ENCODE results near the gene ANXA2.
A peak's percentile ranks its signal among the peaks of the same experiment; 100 is the strongest.
"Not testable (repeated sequence)": the region's sequence is repeated elsewhere in the genome, so short reads cannot be mapped to it uniquely, and the experiment has no call there.

The ANXA2 gene

GRCh38 chr15:60371175-60372051, 26.4 kb downstream of the ANXA2 start:
- Histone ChIP-seq H3K9me3 (ENCODE audit: control insufficient read depth in 1 of 2, low read length in 2 of 2) (no peaks in the 10 kb centered on the region), H3K27me3 (ENCODE audit: control insufficient read depth in 1 of 2, insufficient read depth in 2 of 2, low read length in 2 of 2) (no peaks in the 10 kb centered on the region), H3K27ac (ENCODE audit: low read depth, low read length) (no peak overlapping the region), H3K4me3 (ENCODE audit: low read depth in 1 of 2, low read length in 2 of 2) (no peak overlapping the region), H3K9ac (ENCODE audit: low read depth in 1 of 2, low read length in 2 of 2) (peak overlapping the region in 1 of 2 donors; percentile 5), H3K4me1 (ENCODE audit: control insufficient read depth in 1 of 2, insufficient read depth in 2 of 2, low read length in 2 of 2) (peaks cover 25 to 50% of the 10 kb centered on the region in 2 donors), H3K36me3 (ENCODE audit: control insufficient read depth in 1 of 2, insufficient read depth in 2 of 2, low read length in 2 of 2) (peaks cover 33 to 66% of the 10 kb centered on the region in 2 donors)

GRCh38 chr15:60370869-60371136, 27.0 kb downstream of the ANXA2 start:
- Histone ChIP-seq H3K4me1 (ENCODE audit: control insufficient read depth in 1 of 2, insufficient read depth in 2 of 2, low read length in 2 of 2) (peaks cover 25 to 50% of the 10 kb centered on the region in 2 donors), H3K36me3 (ENCODE audit: control insufficient read depth in 1 of 2, insufficient read depth in 2 of 2, low read length in 2 of 2) (peaks cover 30 to 60% of the 10 kb centered on the region in 2 donors), H3K27me3 (ENCODE audit: control insufficient read depth in 1 of 2, insufficient read depth in 2 of 2, low read length in 2 of 2) (no peaks in the 10 kb centered on the region), H3K27ac (ENCODE audit: low read depth, low read length) (no peak overlapping the region), H3K9ac (ENCODE audit: low read depth in 1 of 2, low read length in 2 of 2) (peak overlapping the region in 1 of 2 donors; percentile 5), H3K4me3 (ENCODE audit: low read depth in 1 of 2, low read length in 2 of 2) (no peak overlapping the region), H3K9me3 (ENCODE audit: control insufficient read depth in 1 of 2, low read length in 2 of 2) (no peaks in the 10 kb centered on the region)

GRCh38 chr15:60370105-60370868, 27.5 kb downstream of the ANXA2 start:
- no peak overlapping the region for H3K27ac ChIP-seq (ENCODE audit: low read depth, low read length)
- H3K9me3 ChIP-seq (ENCODE audit: control insufficient read depth in 1 of 2, low read length in 2 of 2), result no peaks in the 10 kb centered on the region
- peaks cover 25 to 55% of the 10 kb centered on the region in 2 donors for H3K36me3 ChIP-seq (ENCODE audit: control insufficient read depth in 1 of 2, insufficient read depth in 2 of 2, low read length in 2 of 2)
- H3K4me1 ChIP-seq (ENCODE audit: control insufficient read depth in 1 of 2, insufficient read depth in 2 of 2, low read length in 2 of 2), result peaks cover 24 to 46% of the 10 kb centered on the region in 2 donors
- H3K9ac ChIP-seq (ENCODE audit: low read depth in 1 of 2, low read length in 2 of 2), result no peak overlapping the region
- H3K27me3 ChIP-seq (ENCODE audit: control insufficient read depth in 1 of 2, insufficient read depth in 2 of 2, low read length in 2 of 2), result no peaks in the 10 kb centered on the region
- no peak overlapping the region for H3K4me3 ChIP-seq (ENCODE audit: low read depth in 1 of 2, low read length in 2 of 2)

GRCh38 chr15:60369696-60370095, 28.1 kb downstream of the ANXA2 start:
- no peak overlapping the region for H3K4me3 ChIP-seq (ENCODE audit: low read depth in 1 of 2, low read length in 2 of 2)
- H3K9me3 ChIP-seq (ENCODE audit: control insufficient read depth in 1 of 2, low read length in 2 of 2), result no peaks in the 10 kb centered on the region
- H3K36me3 ChIP-seq (ENCODE audit: control insufficient read depth in 1 of 2, insufficient read depth in 2 of 2, low read length in 2 of 2), result peaks cover 23 to 49% of the 10 kb centered on the region in 2 donors
- no peaks in the 10 kb centered on the region for H3K27me3 ChIP-seq (ENCODE audit: control insufficient read depth in 1 of 2, insufficient read depth in 2 of 2, low read length in 2 of 2)
- H3K27ac ChIP-seq (ENCODE audit: low read depth, low read length), result no peak overlapping the region
- H3K9ac ChIP-seq (ENCODE audit: low read depth in 1 of 2, low read length in 2 of 2), result no peak overlapping the region
- peaks cover 18 to 40% of the 10 kb centered on the region in 2 donors for H3K4me1 ChIP-seq (ENCODE audit: control insufficient read depth in 1 of 2, insufficient read depth in 2 of 2, low read length in 2 of 2)

- no peak overlapping the region for H3K4me3 ChIP-seq (ENCODE audit: low read depth in 1 of 2, low read length in 2 of 2)
- peaks cover 37 to 57% of the 10 kb centered on the region in 2 donors for H3K36me3 ChIP-seq (ENCODE audit: control insufficient read depth in 1 of 2, insufficient read depth in 2 of 2, low read length in 2 of 2)
- H3K27ac ChIP-seq (ENCODE audit: low read depth, low read length), result no peak overlapping the region
- H3K9me3 ChIP-seq (ENCODE audit: control insufficient read depth in 1 of 2, low read length in 2 of 2), result no peaks in the 10 kb centered on the region
- H3K27me3 ChIP-seq (ENCODE audit: control insufficient read depth in 1 of 2, insufficient read depth in 2 of 2, low read length in 2 of 2), result no peaks in the 10 kb centered on the region
- peaks cover 14 to 27% of the 10 kb centered on the region in 2 donors for H3K4me1 ChIP-seq (ENCODE audit: control insufficient read depth in 1 of 2, insufficient read depth in 2 of 2, low read length in 2 of 2)
- H3K9ac ChIP-seq (ENCODE audit: low read depth in 1 of 2, low read length in 2 of 2), result no peak overlapping the region
Measured at GRCh38 chr15:60364612-60364924, 33.2 kb downstream of the ANXA2 start.

GRCh38 chr15:60363903-60364611, 33.7 kb downstream of the ANXA2 start:
- H3K27me3 ChIP-seq (ENCODE audit: control insufficient read depth in 1 of 2, insufficient read depth in 2 of 2, low read length in 2 of 2), result no peaks in the 10 kb centered on the region
- H3K27ac ChIP-seq (ENCODE audit: low read depth, low read length), result no peak overlapping the region
- no peak overlapping the region for H3K4me3 ChIP-seq (ENCODE audit: low read depth in 1 of 2, low read length in 2 of 2)
- H3K4me1 ChIP-seq (ENCODE audit: control insufficient read depth in 1 of 2, insufficient read depth in 2 of 2, low read length in 2 of 2), result peaks cover 14 to 31% of the 10 kb centered on the region in 2 donors
- H3K9me3 ChIP-seq (ENCODE audit: control insufficient read depth in 1 of 2, low read length in 2 of 2), result no peaks in the 10 kb centered on the region
- H3K36me3 ChIP-seq (ENCODE audit: control insufficient read depth in 1 of 2, insufficient read depth in 2 of 2, low read length in 2 of 2), result peaks cover 42 to 55% of the 10 kb centered on the region in 2 donors
- no peak overlapping the region for H3K9ac ChIP-seq (ENCODE audit: low read depth in 1 of 2, low read length in 2 of 2)

GRCh38 chr15:60363087-60363549, 34.7 kb downstream of the ANXA2 start:
- H3K9me3 ChIP-seq (ENCODE audit: control insufficient read depth in 1 of 2, low read length in 2 of 2), result no peaks in the 10 kb centered on the region
- no peak overlapping the region for H3K9ac ChIP-seq (ENCODE audit: low read depth in 1 of 2, low read length in 2 of 2)
- H3K27ac ChIP-seq (ENCODE audit: low read depth, low read length), result no peak overlapping the region
- no peak overlapping the region for H3K4me3 ChIP-seq (ENCODE audit: low read depth in 1 of 2, low read length in 2 of 2)
- H3K27me3 ChIP-seq (ENCODE audit: control insufficient read depth in 1 of 2, insufficient read depth in 2 of 2, low read length in 2 of 2), result no peaks in the 10 kb centered on the region
- peaks cover 47 to 59% of the 10 kb centered on the region in 2 donors for H3K36me3 ChIP-seq (ENCODE audit: control insufficient read depth in 1 of 2, insufficient read depth in 2 of 2, low read length in 2 of 2)
- H3K4me1 ChIP-seq (ENCODE audit: control insufficient read depth in 1 of 2, insufficient read depth in 2 of 2, low read length in 2 of 2), result peaks cover 14 to 38% of the 10 kb centered on the region in 2 donors

- Histone ChIP-seq H3K9ac (ENCODE audit: low read depth in 1 of 2, low read length in 2 of 2) (no peak overlapping the region), H3K4me3 (ENCODE audit: low read depth in 1 of 2, low read length in 2 of 2) (no peak overlapping the region), H3K9me3 (ENCODE audit: control insufficient read depth in 1 of 2, low read length in 2 of 2) (no peaks in the 10 kb centered on the region), H3K36me3 (ENCODE audit: control insufficient read depth in 1 of 2, insufficient read depth in 2 of 2, low read length in 2 of 2) (peaks cover 51 to 61% of the 10 kb centered on the region in 2 donors), H3K4me1 (ENCODE audit: control insufficient read depth in 1 of 2, insufficient read depth in 2 of 2, low read length in 2 of 2) (peaks cover 14 to 38% of the 10 kb centered on the region in 2 donors), H3K27me3 (ENCODE audit: control insufficient read depth in 1 of 2, insufficient read depth in 2 of 2, low read length in 2 of 2) (no peaks in the 10 kb centered on the region), H3K27ac (ENCODE audit: low read depth, low read length) (no peak overlapping the region)
Measured at GRCh38 chr15:60362321-60363086, 35.3 kb downstream of the ANXA2 start.

GRCh38 chr15:60359738-60360137, 38.0 kb downstream of the ANXA2 start:
- Histone ChIP-seq H3K4me1 (ENCODE audit: control insufficient read depth in 1 of 2, insufficient read depth in 2 of 2, low read length in 2 of 2) (peaks cover 14 to 38% of the 10 kb centered on the region in 2 donors), H3K36me3 (ENCODE audit: control insufficient read depth in 1 of 2, insufficient read depth in 2 of 2, low read length in 2 of 2) (peaks cover 73 to 89% of the 10 kb centered on the region in 2 donors)
- H3K27me3 ChIP-seq (ENCODE audit: control insufficient read depth in 1 of 2, insufficient read depth in 2 of 2, low read length in 2 of 2); H3K9me3 ChIP-seq (ENCODE audit: control insufficient read depth in 1 of 2, low read length in 2 of 2); H3K9ac ChIP-seq (ENCODE audit: low read depth in 1 of 2, low read length in 2 of 2); H3K4me3 ChIP-seq (ENCODE audit: low read depth in 1 of 2, low read length in 2 of 2); H3K27ac ChIP-seq (ENCODE audit: low read depth, low read length): not testable (repeated sequence)
